ENCODE results near the gene DPP7. TPM values are rescaled to one million over a fixed set of nuclear protein-coding genes. Genes with fewer than 3 reads are reported as not detected.

DPP7 gene
- total and polyA plus RNA-seq, 2 donors (not counting 1 experiment from before 2014, with no cell fraction given), result 324 to 506 TPM

- Mint-ChIP-seq H3K4me1 (peaks cover 26% of the 10 kb centered on the region), H3K9me3 (ENCODE audit: insufficient read depth) (no peaks in the 10 kb centered on the region), H3K4me3 (peak overlapping the region; percentile 34), H3K27ac (no peak overlapping the region), H3K27me3 (peaks cover 39% of the 10 kb centered on the region)
- Histone ChIP-seq H3K9me3 (ENCODE audit: control extremely low read depth in 1 of 3, control insufficient read depth in 2 of 3, insufficient read depth in 1 of 3, low read length in 2 of 3) (peaks cover 0 to 33% (median 0%) of the 10 kb centered on the region in 3 donors), H3K4me2 (replicated peaks; ENCODE audit: low read depth, low read length, poor library complexity, severe bottlenecking) (no peak overlapping the region), H3K27me3 (replicated peaks in 1 of 4; ENCODE audit: control extremely low read depth in 1 of 4, control insufficient read depth in 3 of 4, insufficient read depth in 4 of 4, low read length in 3 of 4) (peaks cover 0 to 65% (median 20%) of the 10 kb centered on the region in 4 experiments), H4K20me1 (ENCODE audit: control insufficient read depth, insufficient read depth, low read length, poor library complexity, severe bottlenecking) (no peaks in the 10 kb centered on the region), H3K79me2 (ENCODE audit: control insufficient read depth, insufficient read depth, low read length) (no peaks in the 10 kb centered on the region), H3K36me3 (replicated peaks in 1 of 2; ENCODE audit: control extremely low read depth in 1 of 2, control insufficient read depth in 1 of 2, extremely low read depth in 1 of 2, insufficient read depth in 2 of 2, low read length in 1 of 2) (no peaks in the 10 kb centered on the region), H3K4me3 (ENCODE audit: control extremely low read depth in 1 of 5, extremely low read depth in 1 of 5, insufficient read depth in 1 of 5, low read depth in 2 of 5, low read length in 4 of 5) (no peak overlapping the region), H3K27ac (ENCODE audit: low read length in 2 of 2) (no peak overlapping the region), H3K9ac (ENCODE audit: low read length) (no peak overlapping the region), H3K4me1 (ENCODE audit: control insufficient read depth in 2 of 2, insufficient read depth in 2 of 2, low read length in 2 of 2) (peaks cover 22 to 34% of the 10 kb centered on the region in 2 donors), H2AFZ (ENCODE audit: insufficient read depth, low read depth, low read length, poor library complexity, severe bottlenecking) (no peak overlapping the region)
- ChIA-PET CTCF (interaction anchor here (1.0 kb wide), 1 partner anchor 43 kb away, joined by 3 read pairs; the partner anchor contains the start of gene TPRN), POLR2A (interaction anchor here (0.6 kb wide), 1 partner anchor 27 kb away, joined by 5 read pairs; no protein-coding TSS in a partner anchor)
- 77% methylated on average over 19 of the region's 19 CpGs for WGBS (ENCODE audit: insufficient coverage)
- DNase-seq, result no peak
- intact Hi-C loops (cut with micrococcal nuclease), result loop anchor here (5.0 kb wide), 1 partner anchor 36 kb away; no protein-coding TSS in a partner anchor
- ATAC-seq (ENCODE audit: low read depth), result no peak
- TF ChIP-seq CTCF (IDR thresholded peaks at IDR 0.05) (no peak), EZH2 (IDR thresholded peaks at IDR 0.05; ENCODE audit: borderline replicate concordance, insufficient read depth, low read depth, low read length, poor library complexity, severe bottlenecking) (no peak)
Observed at GRCh38 chr9:137157618-137158415, 43.3 kb upstream of the DPP7 start.
